GM23338 (cell line): ENCODE data around the gene THBS4. TPM values are rescaled to one million over a fixed set of nuclear protein-coding genes. Genes with fewer than 3 reads are reported as not detected.

Experiments used
- ATAC-seq: fragments of 200-7000 bp; cut with Tn5 transposase; 3 replicates; pipeline ENCODE4 v1.9.1; 2020
- DNase-seq: peaks from one replicate; pipeline ENCODE4 v3.0.0-alpha.2; 2015; ENCODE audit warnings: low spot score
- H2AFZ ChIP-seq: fragments of 200-600 bp; sonication (generic); 2 replicates; pipeline ENCODE4 v1.8.0; 2016; ENCODE audit warnings: antibody characterized with exemption, mild to moderate bottlenecking, moderate library complexity
- H3F3A ChIP-seq: fragments of 200-600 bp; sonication (generic); replicated peaks from 2 replicates; pipeline ENCODE4 v1.8.0; 2017; ENCODE audit warnings: antibody characterized with exemption, mixed run types, low read depth
- H3K27ac ChIP-seq: fragments of 200-600 bp; sonication (generic); 2 replicates; pipeline ENCODE4 v1.6.1; 2016; ENCODE audit warnings: low read depth
- H3K27me3 ChIP-seq: fragments of 200-600 bp; sonication (generic); 2 replicates; pipeline ENCODE4 v1.8.0; 2016; ENCODE audit warnings: mild to moderate bottlenecking, mixed run types, moderate library complexity; ENCODE audit not compliant: insufficient read depth
- H3K36me3 ChIP-seq: fragments of 200-600 bp; sonication (generic); 2 replicates; pipeline ENCODE4 v1.8.0; 2016; ENCODE audit warnings: mild to moderate bottlenecking; ENCODE audit not compliant: insufficient read depth
- H3K4me1 ChIP-seq: fragments of 200-600 bp; sonication (generic); 2 replicates; pipeline ENCODE4 v1.8.0; 2016; ENCODE audit warnings: mild to moderate bottlenecking, moderate library complexity; ENCODE audit not compliant: insufficient read depth
- H3K4me2 ChIP-seq: fragments of 200-600 bp; sonication (generic); 2 replicates; pipeline ENCODE4 v1.7.1; 2017; ENCODE audit warnings: mixed run types
- H3K4me3 ChIP-seq: fragments of 200-600 bp; sonication (generic); 2 replicates; pipeline ENCODE4 v1.6.1; 2016; ENCODE audit warnings: mixed run types
- H3K79me2 ChIP-seq: fragments of 200-600 bp; sonication (generic); replicated peaks from 2 replicates; pipeline ENCODE4 v1.8.0; 2017; ENCODE audit warnings: mild to moderate bottlenecking; ENCODE audit not compliant: insufficient read depth
- H3K9me2 ChIP-seq: fragments of 200-600 bp; sonication (generic); 2 replicates; pipeline ENCODE4 v1.8.0; 2017; ENCODE audit not compliant: insufficient read depth
- H4K20me1 ChIP-seq: fragments of 200-600 bp; sonication (generic); replicated peaks from 2 replicates; pipeline ENCODE4 v1.8.0; 2017; ENCODE audit warnings: mild to moderate bottlenecking; ENCODE audit not compliant: insufficient read depth
- H3K27ac Mint-ChIP-seq: 2 replicates; pipeline ENCODE4 v1.8.0; 2020; ENCODE audit warnings: inconsistent platforms, mild to moderate bottlenecking, moderate library complexity, mixed read lengths
- H3K27me3 Mint-ChIP-seq: 3 replicates; pipeline ENCODE4 v1.8.0; 2022; ENCODE audit warnings: low read depth, mild to moderate bottlenecking, moderate library complexity, mixed read lengths, inconsistent platforms; ENCODE audit not compliant: insufficient read depth, poor library complexity
- H3K36me3 Mint-ChIP-seq: 3 replicates; pipeline ENCODE4 v1.8.0; 2021; ENCODE audit warnings: low read depth, mild to moderate bottlenecking, inconsistent platforms, moderate library complexity, mixed read lengths
- H3K4me1 Mint-ChIP-seq: 3 replicates; pipeline ENCODE4 v1.8.0; 2020; ENCODE audit warnings: mild to moderate bottlenecking, inconsistent platforms, mixed read lengths
- H3K4me3 Mint-ChIP-seq: 3 replicates; pipeline ENCODE4 v1.8.0; 2021; ENCODE audit warnings: moderate library complexity, mild to moderate bottlenecking, inconsistent platforms, mixed read lengths
- H3K9me3 Mint-ChIP-seq: 3 replicates; pipeline ENCODE4 v1.8.0; 2020; ENCODE audit warnings: moderate library complexity, mild to moderate bottlenecking, inconsistent platforms, mixed read lengths
- CREB1 ChIP-seq: fragments of 250-450 bp; sonication (Bioruptor Pico); IDR thresholded peaks from 2 replicates; pipeline ENCODE4 v1.5.0; 2020; ENCODE audit warnings: low read depth, mild to moderate bottlenecking, moderate library complexity
- NANOG ChIP-seq: IDR thresholded peaks from 2 replicates; pipeline ENCODE4 v1.6.1; 2016; ENCODE audit warnings: antibody characterized with exemption, borderline replicate concordance
- ZNF331 ChIP-seq: fragments of 250-450 bp; sonication (Bioruptor Pico); IDR thresholded peaks from 2 replicates; pipeline ENCODE4 v1.5.0; 2020; ENCODE audit warnings: low read depth, mild to moderate bottlenecking, moderate library complexity
- polyA plus RNA-seq: library from polyadenylated mRNA; unstranded; fragments of >200 nt; fragmentation: Nextera tagmentation; extraction: Ambion mirVana; gene quantifications from 2 replicates; pipeline ENCODE4 v1.2.1, GENCODE V29; 2016
- total RNA-seq: library from RNA; depleted of rRNA; stranded (reverse); fragments of >200 nt; shearing (Covaris generic); gene quantifications from 2 replicates; pipeline ENCODE4 v1.2.3, GENCODE V29; 2014
- TF ChIP-seq, protein P1 (sequence below): fragments of 250-450 bp; sonication (Bioruptor Pico); IDR thresholded peaks from 2 replicates; pipeline ENCODE4 v1.5.0; 2020; ENCODE audit warnings: mild to moderate bottlenecking, moderate library complexity
- TF ChIP-seq, protein P2 (sequence below), 2 experiments: fragments of 200-600 bp in 1 of 2; sonication (generic) in 1 of 2; conservative IDR thresholded peaks; 2 replicates each; pipeline versions ENCODE4 v1.5.1 to v1.6.1; 2016 to 2017; ENCODE audit warnings: antibody characterized with exemption in 2 of 2, low read depth in 2 of 2, mild to moderate bottlenecking in 2 of 2, moderate library complexity in 1 of 2

THBS4 gene
- total and polyA plus RNA-seq, 2 experiments from 2014 or later = 14.0 to 23.2 TPM

DNA sequence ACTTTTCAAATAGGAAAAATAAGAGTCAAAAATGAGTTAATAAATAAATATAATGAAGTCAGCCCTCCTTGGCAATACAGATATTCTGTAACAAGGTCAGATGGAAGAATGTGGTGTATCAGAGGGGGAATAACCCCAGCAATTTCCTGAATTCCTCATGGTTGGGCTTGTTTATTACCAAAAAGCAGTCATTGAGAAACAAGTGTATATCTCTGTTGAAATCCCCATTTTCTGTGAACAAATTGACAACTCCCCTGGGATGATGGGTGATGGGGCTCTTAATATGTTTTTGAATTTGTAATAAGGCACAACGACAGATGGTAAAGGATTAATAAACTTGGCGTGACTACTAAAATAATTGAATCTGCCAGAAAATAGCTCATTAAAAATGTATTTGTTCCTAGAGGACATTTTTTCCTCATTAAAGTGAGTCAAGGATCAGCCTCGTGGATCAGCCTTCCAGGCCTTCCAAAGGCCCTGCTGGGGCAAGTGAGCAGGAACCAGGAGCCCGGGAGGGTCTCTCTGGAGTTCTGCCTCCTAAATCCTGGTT is 34.2 kb downstream of the THBS4 start:
- H3K27ac ChIP-seq = peak overlapping the region; percentile 72; the same call in 1 of the 2 replicates
- Mint-ChIP-seq H3K27me3 (peaks cover 2% of the 10 kb centered on the region), H3K4me3 (no peak overlapping the region), H3K36me3 (no peaks in the 10 kb centered on the region; the same call in 2 of the 3 replicates), H3K4me1 (peaks cover 10% of the 10 kb centered on the region), H3K27ac (no peak overlapping the region), H3K9me3 (no peaks in the 10 kb centered on the region)
- no peak for TF ChIP-seq NANOG
- no peak for TF ChIP-seq CREB1 (CRISPR knock-in tag)
- TF ChIP-seq, protein P1, sequence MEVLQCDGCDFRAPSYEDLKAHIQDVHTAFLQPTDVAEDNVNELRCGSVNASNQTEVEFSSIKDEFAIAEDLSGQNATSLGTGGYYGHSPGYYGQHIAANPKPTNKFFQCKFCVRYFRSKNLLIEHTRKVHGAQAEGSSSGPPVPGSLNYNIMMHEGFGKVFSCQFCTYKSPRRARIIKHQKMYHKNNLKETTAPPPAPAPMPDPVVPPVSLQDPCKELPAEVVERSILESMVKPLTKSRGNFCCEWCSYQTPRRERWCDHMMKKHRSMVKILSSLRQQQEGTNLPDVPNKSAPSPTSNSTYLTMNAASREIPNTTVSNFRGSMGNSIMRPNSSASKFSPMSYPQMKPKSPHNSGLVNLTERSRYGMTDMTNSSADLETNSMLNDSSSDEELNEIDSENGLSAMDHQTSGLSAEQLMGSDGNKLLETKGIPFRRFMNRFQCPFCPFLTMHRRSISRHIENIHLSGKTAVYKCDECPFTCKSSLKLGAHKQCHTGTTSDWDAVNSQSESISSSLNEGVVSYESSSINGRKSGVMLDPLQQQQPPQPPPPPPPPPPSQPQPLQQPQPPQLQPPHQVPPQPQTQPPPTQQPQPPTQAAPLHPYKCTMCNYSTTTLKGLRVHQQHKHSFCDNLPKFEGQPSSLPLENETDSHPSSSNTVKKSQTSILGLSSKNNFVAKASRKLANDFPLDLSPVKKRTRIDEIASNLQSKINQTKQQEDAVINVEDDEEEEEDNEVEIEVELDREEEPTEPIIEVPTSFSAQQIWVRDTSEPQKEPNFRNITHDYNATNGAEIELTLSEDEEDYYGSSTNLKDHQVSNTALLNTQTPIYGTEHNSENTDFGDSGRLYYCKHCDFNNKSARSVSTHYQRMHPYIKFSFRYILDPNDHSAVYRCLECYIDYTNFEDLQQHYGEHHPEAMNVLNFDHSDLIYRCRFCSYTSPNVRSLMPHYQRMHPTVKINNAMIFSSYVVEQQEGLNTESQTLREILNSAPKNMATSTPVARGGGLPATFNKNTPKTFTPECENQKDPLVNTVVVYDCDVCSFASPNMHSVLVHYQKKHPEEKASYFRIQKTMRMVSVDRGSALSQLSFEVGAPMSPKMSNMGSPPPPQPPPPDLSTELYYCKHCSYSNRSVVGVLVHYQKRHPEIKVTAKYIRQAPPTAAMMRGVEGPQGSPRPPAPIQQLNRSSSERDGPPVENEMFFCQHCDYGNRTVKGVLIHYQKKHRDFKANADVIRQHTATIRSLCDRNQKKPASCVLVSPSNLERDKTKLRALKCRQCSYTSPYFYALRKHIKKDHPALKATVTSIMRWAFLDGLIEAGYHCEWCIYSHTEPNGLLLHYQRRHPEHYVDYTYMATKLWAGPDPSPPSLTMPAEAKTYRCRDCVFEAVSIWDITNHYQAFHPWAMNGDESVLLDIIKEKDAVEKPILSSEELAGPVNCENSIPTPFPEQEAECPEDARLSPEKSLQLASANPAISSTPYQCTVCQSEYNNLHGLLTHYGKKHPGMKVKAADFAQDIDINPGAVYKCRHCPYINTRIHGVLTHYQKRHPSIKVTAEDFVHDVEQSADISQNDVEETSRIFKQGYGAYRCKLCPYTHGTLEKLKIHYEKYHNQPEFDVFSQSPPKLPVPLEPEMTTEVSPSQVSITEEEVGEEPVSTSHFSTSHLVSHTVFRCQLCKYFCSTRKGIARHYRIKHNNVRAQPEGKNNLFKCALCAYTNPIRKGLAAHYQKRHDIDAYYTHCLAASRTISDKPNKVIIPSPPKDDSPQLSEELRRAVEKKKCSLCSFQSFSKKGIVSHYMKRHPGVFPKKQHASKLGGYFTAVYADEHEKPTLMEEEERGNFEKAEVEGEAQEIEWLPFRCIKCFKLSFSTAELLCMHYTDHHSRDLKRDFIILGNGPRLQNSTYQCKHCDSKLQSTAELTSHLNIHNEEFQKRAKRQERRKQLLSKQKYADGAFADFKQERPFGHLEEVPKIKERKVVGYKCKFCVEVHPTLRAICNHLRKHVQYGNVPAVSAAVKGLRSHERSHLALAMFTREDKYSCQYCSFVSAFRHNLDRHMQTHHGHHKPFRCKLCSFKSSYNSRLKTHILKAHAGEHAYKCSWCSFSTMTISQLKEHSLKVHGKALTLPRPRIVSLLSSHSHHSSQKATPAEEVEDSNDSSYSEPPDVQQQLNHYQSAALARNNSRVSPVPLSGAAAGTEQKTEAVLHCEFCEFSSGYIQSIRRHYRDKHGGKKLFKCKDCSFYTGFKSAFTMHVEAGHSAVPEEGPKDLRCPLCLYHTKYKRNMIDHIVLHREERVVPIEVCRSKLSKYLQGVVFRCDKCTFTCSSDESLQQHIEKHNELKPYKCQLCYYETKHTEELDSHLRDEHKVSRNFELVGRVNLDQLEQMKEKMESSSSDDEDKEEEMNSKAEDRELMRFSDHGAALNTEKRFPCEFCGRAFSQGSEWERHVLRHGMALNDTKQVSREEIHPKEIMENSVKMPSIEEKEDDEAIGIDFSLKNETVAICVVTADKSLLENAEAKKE (CRISPR knock-in tag) = no peak
- TF ChIP-seq ZNF331 (CRISPR knock-in tag) = no peak
- TF ChIP-seq, protein P2, sequence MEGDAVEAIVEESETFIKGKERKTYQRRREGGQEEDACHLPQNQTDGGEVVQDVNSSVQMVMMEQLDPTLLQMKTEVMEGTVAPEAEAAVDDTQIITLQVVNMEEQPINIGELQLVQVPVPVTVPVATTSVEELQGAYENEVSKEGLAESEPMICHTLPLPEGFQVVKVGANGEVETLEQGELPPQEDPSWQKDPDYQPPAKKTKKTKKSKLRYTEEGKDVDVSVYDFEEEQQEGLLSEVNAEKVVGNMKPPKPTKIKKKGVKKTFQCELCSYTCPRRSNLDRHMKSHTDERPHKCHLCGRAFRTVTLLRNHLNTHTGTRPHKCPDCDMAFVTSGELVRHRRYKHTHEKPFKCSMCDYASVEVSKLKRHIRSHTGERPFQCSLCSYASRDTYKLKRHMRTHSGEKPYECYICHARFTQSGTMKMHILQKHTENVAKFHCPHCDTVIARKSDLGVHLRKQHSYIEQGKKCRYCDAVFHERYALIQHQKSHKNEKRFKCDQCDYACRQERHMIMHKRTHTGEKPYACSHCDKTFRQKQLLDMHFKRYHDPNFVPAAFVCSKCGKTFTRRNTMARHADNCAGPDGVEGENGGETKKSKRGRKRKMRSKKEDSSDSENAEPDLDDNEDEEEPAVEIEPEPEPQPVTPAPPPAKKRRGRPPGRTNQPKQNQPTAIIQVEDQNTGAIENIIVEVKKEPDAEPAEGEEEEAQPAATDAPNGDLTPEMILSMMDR (conservative IDR thresholded peaks at IDR 0.05; ENCODE audit: low read depth in 2 of 2) = no peak
- DNase-seq (no peak), ATAC-seq (peak; percentile 26; the same call in 2 of the 3 replicates)
- no peaks in the 10 kb centered on the region for H3K27me3 ChIP-seq
- H3K4me1 ChIP-seq = peaks cover 20% of the 10 kb centered on the region; the same call in 1 of the 2 replicates
- H3K9me2 ChIP-seq = no peaks in the 10 kb centered on the region
- no peak overlapping the region for H3K4me2 ChIP-seq
- no peak overlapping the region for H2AFZ ChIP-seq
- no peaks in the 10 kb centered on the region for H4K20me1 ChIP-seq
- no peaks in the 10 kb centered on the region for H3K36me3 ChIP-seq
- no peak overlapping the region for H3K4me3 ChIP-seq
- no peaks in the 10 kb centered on the region for H3K79me2 ChIP-seq
- peaks cover 5% of the 10 kb centered on the region; the same call in 1 of the 2 replicates for H3F3A ChIP-seq
